Hepatocyte (in vitro differentiated cells): Measurements from ENCODE around the gene CHST11. TPM values are rescaled to one million over a fixed set of nuclear protein-coding genes. Genes with fewer than 3 reads are reported as not detected.

ENCODE experiments used
- DNase-seq: peaks from one replicate; pipeline ENCODE4 v3.0.0-alpha.2; 2016; ENCODE audit warnings: low spot score
- H2AFZ ChIP-seq: fragments of 200-600 bp; sonication (generic); 2 replicates; pipeline ENCODE4 v1.6.0; 2016; ENCODE audit warnings: antibody characterized with exemption, mild to moderate bottlenecking
- H3K27ac ChIP-seq: fragments of 200-600 bp; sonication (generic); 2 replicates; pipeline ENCODE4 v1.5.1; 2016; ENCODE audit warnings: mild to moderate bottlenecking
- H3K27me3 ChIP-seq: fragments of 200-600 bp; sonication (generic); 2 replicates; pipeline ENCODE4 v1.6.1; 2016
- H3K36me3 ChIP-seq: fragments of 200-600 bp; sonication (generic); replicated peaks from 2 replicates; pipeline ENCODE4 v1.5.1; 2016; ENCODE audit warnings: low read depth; ENCODE audit not compliant: insufficient read depth
- H3K4me1 ChIP-seq: fragments of 200-600 bp; sonication (generic); 2 replicates; pipeline ENCODE4 v1.5.1; 2016; ENCODE audit warnings: mild to moderate bottlenecking, moderate library complexity; ENCODE audit not compliant: insufficient read depth
- H3K4me2 ChIP-seq: fragments of 200-600 bp; sonication (generic); 2 replicates; pipeline ENCODE4 v1.6.0; 2016
- H3K4me3 ChIP-seq: fragments of 200-600 bp; sonication (generic); 2 replicates; pipeline ENCODE4 v1.5.1; 2016; ENCODE audit warnings: mild to moderate bottlenecking
- H3K79me2 ChIP-seq: fragments of 200-600 bp; sonication (generic); 2 replicates; pipeline ENCODE4 v1.6.0; 2017; ENCODE audit warnings: mild to moderate bottlenecking
- H3K9me2 ChIP-seq: fragments of 200-600 bp; sonication (generic); replicated peaks from 2 replicates; pipeline ENCODE4 v1.6.0; 2017; ENCODE audit warnings: mild to moderate bottlenecking; ENCODE audit not compliant: insufficient read depth
- H3K9me3 ChIP-seq: fragments of 200-600 bp; sonication (generic); 2 replicates; pipeline ENCODE4 v1.5.1; 2016; ENCODE audit warnings: low read depth, mild to moderate bottlenecking
- H4K20me1 ChIP-seq: fragments of 200-600 bp; sonication (generic); 2 replicates; pipeline ENCODE4 v1.6.0; 2016; ENCODE audit warnings: mild to moderate bottlenecking; ENCODE audit not compliant: insufficient read depth, poor library complexity, severe bottlenecking
- EZH2 ChIP-seq: fragments of 200-600 bp; sonication (generic); IDR thresholded peaks from 2 replicates; pipeline ENCODE4 v1.6.1; 2016; ENCODE audit warnings: antibody characterized with exemption, mild to moderate bottlenecking, borderline replicate concordance
- EZH2phosphoT487 ChIP-seq: fragments of 200-600 bp; sonication (generic); IDR thresholded peaks from one replicate; pipeline ENCODE4 v1.6.1; 2018; ENCODE audit warnings: antibody characterized with exemption, mild to moderate bottlenecking, low read depth, moderate library complexity; ENCODE audit not compliant: unreplicated experiment, severe bottlenecking
- WGBS: methylation state at CpG from one replicate; pipeline ENCODE4 v1.1.6; 2016; ENCODE audit warnings: low lambda C conversion rate; ENCODE audit errors: missing lambda C conversion rate; 5-methylcytosine and 5-hydroxymethylcytosine counted together
- polyA plus RNA-seq: library from polyadenylated mRNA; unstranded; fragments of >200 nt; fragmentation: Nextera tagmentation; extraction: Ambion mirVana; gene quantifications from 2 replicates; pipeline ENCODE4 v1.2.1, GENCODE V29; 2016
- total RNA-seq: library from RNA; depleted of rRNA; stranded (reverse); fragments of >200 nt; gene quantifications from 2 replicates; pipeline ENCODE4 v1.2.3, GENCODE V29; 2014
- TF ChIP-seq, protein P1 (sequence below): fragments of 200-600 bp; sonication (generic); IDR thresholded peaks from 2 replicates; pipeline ENCODE4 v1.5.1; 2016; ENCODE audit warnings: antibody characterized with exemption, mild to moderate bottlenecking; ENCODE audit not compliant: poor library complexity

CHST11 gene
- total and polyA plus RNA-seq, 2 experiments from 2014 or later, result 5.2 to 8.9 TPM

DNA sequence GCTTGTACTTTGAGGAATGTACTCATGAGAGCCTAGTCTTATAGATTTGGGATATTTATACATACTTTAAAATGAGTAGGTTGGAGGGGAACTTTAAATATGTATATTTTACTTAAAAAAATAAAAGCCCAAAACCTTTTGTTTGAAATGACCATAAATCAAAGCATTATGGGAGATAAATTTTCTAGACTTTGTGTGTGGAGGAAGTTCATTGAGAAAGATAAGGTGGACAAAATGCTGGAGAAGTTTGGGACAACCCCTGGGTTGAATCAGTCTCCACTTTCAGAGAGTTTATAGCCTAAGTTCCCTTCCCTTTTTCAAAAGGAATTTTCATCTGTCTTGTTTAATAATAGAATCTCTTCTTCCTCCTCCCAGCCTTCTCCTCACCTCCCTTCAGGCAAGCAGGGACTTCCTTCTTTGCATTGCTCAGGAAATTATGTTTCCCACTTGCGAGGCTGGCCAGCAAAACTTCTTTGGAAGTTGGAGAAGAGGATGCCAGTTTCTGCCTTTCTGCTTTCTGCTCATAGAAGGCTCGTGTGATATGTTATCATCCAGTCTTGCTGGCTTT, 54.2 kb downstream of the CHST11 start:
- Histone ChIP-seq H3K79me2 (peaks cover 5% of the 10 kb centered on the region), H3K9me2 (no peaks in the 10 kb centered on the region), H3K4me3 (no peak overlapping the region), H3K27me3 (peaks cover 4% of the 10 kb centered on the region), H2AFZ (no peak overlapping the region), H4K20me1 (no peaks in the 10 kb centered on the region), H3K36me3 (no peaks in the 10 kb centered on the region), H3K4me2 (no peak overlapping the region), H3K27ac (no peak overlapping the region), H3K4me1 (peaks cover 4% of the 10 kb centered on the region), H3K9me3 (no peaks in the 10 kb centered on the region)
- TF ChIP-seq, protein P1, sequence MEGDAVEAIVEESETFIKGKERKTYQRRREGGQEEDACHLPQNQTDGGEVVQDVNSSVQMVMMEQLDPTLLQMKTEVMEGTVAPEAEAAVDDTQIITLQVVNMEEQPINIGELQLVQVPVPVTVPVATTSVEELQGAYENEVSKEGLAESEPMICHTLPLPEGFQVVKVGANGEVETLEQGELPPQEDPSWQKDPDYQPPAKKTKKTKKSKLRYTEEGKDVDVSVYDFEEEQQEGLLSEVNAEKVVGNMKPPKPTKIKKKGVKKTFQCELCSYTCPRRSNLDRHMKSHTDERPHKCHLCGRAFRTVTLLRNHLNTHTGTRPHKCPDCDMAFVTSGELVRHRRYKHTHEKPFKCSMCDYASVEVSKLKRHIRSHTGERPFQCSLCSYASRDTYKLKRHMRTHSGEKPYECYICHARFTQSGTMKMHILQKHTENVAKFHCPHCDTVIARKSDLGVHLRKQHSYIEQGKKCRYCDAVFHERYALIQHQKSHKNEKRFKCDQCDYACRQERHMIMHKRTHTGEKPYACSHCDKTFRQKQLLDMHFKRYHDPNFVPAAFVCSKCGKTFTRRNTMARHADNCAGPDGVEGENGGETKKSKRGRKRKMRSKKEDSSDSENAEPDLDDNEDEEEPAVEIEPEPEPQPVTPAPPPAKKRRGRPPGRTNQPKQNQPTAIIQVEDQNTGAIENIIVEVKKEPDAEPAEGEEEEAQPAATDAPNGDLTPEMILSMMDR, result no peak
- no peak for TF ChIP-seq EZH2phosphoT487
- no peak for TF ChIP-seq EZH2
- WGBS, result 61% methylated on average over 2 of the region's 2 CpGs
- DNase-seq, result no peak

DNA sequence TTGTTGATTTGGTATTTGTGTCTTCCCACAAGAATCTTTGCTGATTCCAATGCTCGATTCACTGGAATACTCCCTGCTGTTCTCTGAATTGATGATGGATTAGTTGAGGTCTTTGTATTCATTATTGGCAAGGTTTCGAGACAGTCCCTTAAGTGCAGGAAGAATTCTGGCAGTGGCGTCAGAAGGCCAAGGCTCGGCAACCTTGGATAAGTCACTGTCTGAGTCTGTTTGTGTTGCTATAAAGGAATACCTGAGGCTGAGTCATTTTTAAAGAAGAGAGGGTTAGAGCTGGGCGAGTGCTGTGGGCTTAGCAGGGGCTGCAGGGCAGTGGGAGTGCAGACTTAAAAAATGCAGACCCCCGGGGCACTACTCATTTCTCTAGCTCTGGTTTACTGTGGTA, 56.9 kb downstream of the CHST11 start:
- H3K4me3 ChIP-seq, result no peak overlapping the region
- no peaks in the 10 kb centered on the region for H3K9me3 ChIP-seq
- H3K36me3 ChIP-seq, result no peaks in the 10 kb centered on the region
- no peaks in the 10 kb centered on the region for H4K20me1 ChIP-seq
- H3K79me2 ChIP-seq, result peaks cover 5% of the 10 kb centered on the region
- H3K27ac ChIP-seq, result no peak overlapping the region
- no peak overlapping the region for H3K4me2 ChIP-seq
- no peak for TF ChIP-seq EZH2
- TF ChIP-seq EZH2phosphoT487, result no peak
- TF ChIP-seq, protein P1, result no peak
- 74% methylated on average over 6 of the region's 6 CpGs for WGBS
- H3K27me3 ChIP-seq, result no peaks in the 10 kb centered on the region
- H3K4me1 ChIP-seq, result peaks cover 4% of the 10 kb centered on the region
- H2AFZ ChIP-seq, result no peak overlapping the region
- H3K9me2 ChIP-seq, result no peaks in the 10 kb centered on the region
- no peak for DNase-seq

DNA sequence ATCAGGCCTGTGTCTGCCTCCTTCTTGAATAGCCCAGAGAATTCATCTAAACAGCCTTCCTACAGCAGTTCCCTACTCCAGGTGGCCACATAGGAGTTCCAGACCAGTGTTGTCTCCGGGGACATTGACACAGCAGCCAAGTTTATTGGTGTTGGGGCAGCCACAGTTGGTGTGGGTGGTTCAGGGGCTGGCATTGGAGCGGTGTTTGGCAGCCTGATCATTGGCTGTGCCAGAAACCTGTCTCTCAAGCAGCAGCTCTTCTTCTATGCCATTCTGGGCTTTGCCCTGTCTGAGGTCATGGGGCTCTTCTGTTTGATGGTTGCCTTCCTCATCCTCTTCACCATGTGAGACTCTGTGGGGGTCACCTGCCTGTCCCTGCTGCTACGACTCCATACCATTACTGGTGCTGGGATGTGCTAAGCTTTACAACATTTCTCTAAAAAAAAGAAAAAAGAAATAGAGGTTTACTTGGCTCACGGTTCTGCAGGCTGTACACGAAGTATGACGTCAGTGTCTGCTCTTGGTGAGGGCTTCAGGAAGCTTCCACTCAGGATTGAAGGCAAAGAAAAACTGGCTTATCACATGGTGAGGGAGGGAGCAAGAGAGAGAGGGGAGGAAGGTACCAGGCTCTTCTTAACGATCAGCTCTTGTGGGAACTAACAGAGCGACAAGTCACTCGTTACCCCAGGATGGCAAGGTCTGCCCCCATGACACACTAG, 57.5 kb downstream of the CHST11 start:
- Histone ChIP-seq H3K4me3 (no peak overlapping the region), H3K9me2 (no peaks in the 10 kb centered on the region), H3K9me3 (no peaks in the 10 kb centered on the region), H4K20me1 (no peaks in the 10 kb centered on the region), H2AFZ (no peak overlapping the region), H3K4me2 (no peak overlapping the region), H3K27ac (no peak overlapping the region), H3K27me3 (no peaks in the 10 kb centered on the region), H3K4me1 (peaks cover 4% of the 10 kb centered on the region), H3K36me3 (no peaks in the 10 kb centered on the region), H3K79me2 (peaks cover 5% of the 10 kb centered on the region)
- 95% methylated on average over 9 of the region's 9 CpGs for WGBS
- TF ChIP-seq EZH2phosphoT487 (no peak), EZH2 (no peak)
- TF ChIP-seq, protein P1, result no peak
- DNase-seq, result no peak
